Measurements from ENCODE around the gene ARAP2.

Gene ARAP2

DNA sequence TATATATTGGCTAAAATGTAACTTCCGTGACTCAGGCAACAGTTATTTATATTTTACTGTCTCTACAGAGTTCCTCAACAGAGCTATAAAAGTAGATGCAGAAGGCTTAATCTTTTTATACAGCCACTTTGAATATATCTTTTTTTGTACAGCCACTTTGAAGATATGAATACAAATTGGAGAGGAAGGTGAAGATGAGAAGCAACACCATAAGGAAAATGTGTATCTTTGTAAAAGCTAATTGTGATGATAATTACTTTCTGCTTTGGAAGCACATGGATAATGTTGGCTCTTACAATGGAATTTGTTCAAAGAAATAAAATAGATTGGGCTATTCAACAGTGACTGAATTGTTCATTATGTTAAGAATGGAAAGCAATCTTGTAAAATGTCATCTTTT, 205.8 kb downstream of the ARAP2 start:
- no peak for DNase-seq

DNA sequence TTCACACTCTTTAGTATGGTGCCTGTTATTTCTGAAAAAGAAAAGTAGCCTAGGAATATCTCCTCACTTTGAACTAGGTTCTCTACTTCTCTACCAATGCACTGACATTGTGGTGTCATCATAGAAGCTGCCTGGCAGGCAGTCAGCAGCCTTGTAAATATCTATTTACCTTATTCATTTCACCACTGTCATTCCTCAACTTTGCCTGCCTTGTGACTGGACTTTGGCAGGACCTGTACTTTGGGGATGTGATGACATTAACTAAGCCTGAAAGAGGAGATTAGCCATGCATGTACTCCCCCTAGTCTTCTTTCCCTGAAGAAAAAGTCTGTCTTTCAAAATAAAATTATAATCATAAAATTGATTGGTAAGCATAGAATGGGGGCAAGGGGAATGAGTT, 207.2 kb downstream of the ARAP2 start:
- DNase-seq, result no peak

DNA sequence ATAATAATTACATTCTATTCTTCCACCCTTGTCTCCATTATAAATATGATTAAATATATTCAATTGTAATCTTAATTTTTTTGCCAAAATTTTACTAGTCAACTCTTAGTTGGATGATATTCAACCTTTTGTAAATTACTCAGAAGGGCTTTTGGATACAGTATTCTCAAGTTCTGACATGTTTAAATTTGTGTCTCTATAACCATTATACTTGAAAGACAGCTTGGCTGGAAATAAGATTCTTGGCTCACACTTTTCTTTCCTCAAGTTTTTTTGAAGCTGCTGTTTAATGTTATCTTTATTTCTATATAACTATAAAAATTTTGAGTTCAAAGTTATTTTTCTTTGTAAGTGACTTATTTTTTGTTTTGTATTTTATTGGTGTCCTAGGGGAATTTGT, 214.4 kb downstream of the ARAP2 start:
- DNase-seq, result no peak

DNA sequence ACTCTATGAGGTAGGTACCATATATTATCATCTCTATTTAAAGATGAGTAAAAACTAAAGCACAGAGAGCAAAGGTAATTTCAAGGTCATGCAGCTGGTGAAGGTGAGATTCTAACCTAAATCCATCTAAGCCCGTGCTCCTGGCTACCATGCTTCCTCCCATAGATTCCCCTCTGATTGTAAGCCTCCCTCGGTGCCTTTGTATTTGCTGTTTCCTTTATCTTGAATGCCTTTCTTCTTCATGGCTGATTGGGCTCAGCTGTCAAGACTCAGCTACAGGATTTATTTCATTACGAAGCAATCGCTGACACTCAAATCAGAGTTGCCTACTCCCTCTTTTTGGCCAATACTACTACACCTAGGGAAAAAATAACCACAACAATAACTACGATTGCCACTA, 217.1 kb downstream of the ARAP2 start:
- no peak for DNase-seq

DNA sequence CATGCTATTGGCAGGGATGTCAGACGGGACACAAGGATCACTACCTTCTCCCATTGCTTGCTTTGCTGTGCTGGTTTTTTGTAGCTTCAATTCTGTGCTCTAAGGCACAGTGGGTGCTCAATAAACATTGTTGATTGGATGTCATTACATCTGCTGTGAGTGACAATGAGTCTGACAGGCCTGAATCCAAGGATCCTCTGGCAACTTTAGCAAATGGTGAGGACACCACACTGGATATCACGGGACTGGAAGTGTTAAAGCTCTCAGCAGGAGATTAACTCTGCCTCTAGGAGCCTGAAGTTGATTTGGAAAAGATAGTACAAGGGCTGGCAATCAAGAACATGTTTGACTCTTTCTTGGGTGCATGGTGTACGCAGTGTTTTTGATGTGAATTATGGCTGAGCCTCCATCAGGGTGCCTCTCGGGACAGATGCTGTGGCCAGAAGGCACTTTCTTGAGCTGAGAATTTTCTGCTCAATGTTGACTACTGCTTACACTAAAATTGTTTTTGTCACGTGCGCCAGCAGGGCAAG, 217.9 kb downstream of the ARAP2 start:
- no peak for DNase-seq

DNA sequence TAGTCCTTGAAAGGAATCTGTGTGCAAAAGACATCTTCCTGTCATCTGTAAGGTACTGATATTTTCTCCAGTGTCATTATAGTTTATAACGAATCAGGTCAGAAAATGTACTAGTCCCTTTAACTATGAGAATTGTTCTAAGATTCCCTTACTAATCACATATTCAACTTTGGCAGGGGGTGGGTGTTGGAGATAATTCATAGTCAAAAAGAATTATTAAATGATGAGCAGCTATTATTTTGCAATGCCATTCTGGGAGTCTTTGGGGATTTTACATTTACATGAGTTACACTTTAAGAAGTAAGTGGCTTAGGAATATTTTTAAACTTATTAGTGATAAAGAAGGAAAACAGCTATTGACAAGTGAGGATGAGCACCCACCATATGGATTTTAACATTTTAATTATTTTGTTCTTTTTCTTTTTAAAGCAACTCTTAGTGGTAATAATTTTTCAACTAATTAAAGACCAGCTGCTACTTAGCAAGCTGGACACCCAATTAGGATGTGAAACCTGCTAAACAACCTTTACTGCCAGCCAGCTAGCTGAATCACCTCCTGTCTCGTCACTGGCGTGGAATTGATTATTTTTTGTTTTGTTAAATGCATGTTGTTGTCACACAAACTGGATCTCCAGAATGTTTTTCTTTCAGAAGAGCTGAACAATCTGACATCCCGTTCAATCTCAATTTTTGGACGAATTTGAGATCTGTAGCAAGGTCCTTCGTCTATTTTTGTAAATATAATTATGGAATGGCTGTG, 219.2 kb downstream of the ARAP2 start:
- no peak for DNase-seq

DNA sequence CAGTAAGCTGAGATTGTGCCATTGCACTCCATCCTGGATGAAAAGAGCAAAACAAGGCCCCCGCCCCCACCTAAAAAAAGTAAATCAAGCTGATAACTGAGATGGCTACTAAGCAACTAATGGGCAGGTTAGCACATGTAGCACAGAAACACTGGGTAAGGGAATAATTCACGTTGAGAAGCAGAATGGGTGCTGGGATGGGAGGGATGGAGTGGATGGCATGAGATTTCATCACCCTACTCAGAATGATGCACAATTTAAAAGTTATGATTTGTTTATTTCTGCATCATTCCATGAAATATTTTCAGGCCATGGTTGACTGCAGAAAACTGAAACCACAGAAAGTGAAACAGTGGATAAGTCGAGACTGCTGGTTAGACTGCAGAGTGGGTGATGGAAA, 224.0 kb downstream of the ARAP2 start:
- no peak for DNase-seq

All from NCI-H510A (cell line).